Left ventricle myocardium superior (tissue), 1 donor: ENCODE results near the gene PSTK. TPM values are rescaled to one million over a fixed set of nuclear protein-coding genes. Genes with fewer than 3 reads are reported as not detected.

Source experiments
- ATAC-seq: fragments of 200-7000 bp; cut with Tn5 transposase; one replicate; pipeline ENCODE4 v1.9.1; 2020; ENCODE audit warnings: mild to moderate bottlenecking, moderate library complexity
- DNase-seq: peaks from one replicate; pipeline ENCODE4 v3.0.0-alpha.2; 2020
- intact Hi-C: fragments of 100-400 bp; cut with micrococcal nuclease; formaldehyde crosslinking; loops from one replicate; pipeline ENCODE4 v1.11.0; 2022
- total RNA-seq: library from RNA; stranded (reverse); fragmentation: NEBNext Ultra II Directional; extraction: Animal tissue kit (Norgen Biotek cat#: 25700); gene quantifications from one replicate; pipeline ENCODE4 v1.2.1, GENCODE V29; 2021
- donor health status: DM: no; HTN: yes; CAD: no; lungs with severe emphysema.

PSTK gene
- total RNA-seq, 1 donor from 2014 or later: 2.3 TPM

- DNase-seq (no peak), ATAC-seq (no peak)
- intact Hi-C loops: no loop called here
Observed at GRCh38 chr10:122986335-122986734, 6.1 kb downstream of the PSTK start.

GRCh38 chr10:122988501-122988900, 8.3 kb downstream of the PSTK start:
- no peak for DNase-seq
- intact Hi-C loops: no loop called here
- ATAC-seq: no peak

- DNase-seq (no peak), ATAC-seq (no peak)
- intact Hi-C loops: no loop called here
Observed at GRCh38 chr10:122990278-122990677, 10.1 kb downstream of the PSTK start.

- no peak for DNase-seq
- intact Hi-C loops: no loop called here
- ATAC-seq: no peak
Observed at GRCh38 chr10:122992031-122992585, 11.9 kb downstream of the PSTK start.

GRCh38 chr10:122993797-122994336, 13.7 kb downstream of the PSTK start:
- intact Hi-C loops: no loop called here
- no peak for ATAC-seq
- no peak for DNase-seq

- intact Hi-C loops: no loop called here
- DNase-seq (no peak), ATAC-seq (no peak)
Observed at GRCh38 chr10:122995936-122996335, 15.7 kb downstream of the PSTK start.

GRCh38 chr10:122997864-122998263, 17.7 kb downstream of the PSTK start:
- ATAC-seq (no peak), DNase-seq (no peak)
- intact Hi-C loops: no loop called here

- ATAC-seq (no peak), DNase-seq (no peak)
- intact Hi-C loops: no loop called here
Observed at GRCh38 chr10:122998360-122998917, 18.2 kb downstream of the PSTK start.

GRCh38 chr10:122998934-122999333, 18.7 kb downstream of the PSTK start:
- no peak for ATAC-seq
- intact Hi-C loops: no loop called here

GRCh38 chr10:122999347-122999746, 19.1 kb downstream of the PSTK start:
- intact Hi-C loops: no loop called here
- no peak for ATAC-seq
- DNase-seq: no peak

More at GRCh38 chr10:122998934-122999333, 18.7 kb downstream of the PSTK start:
- no peak for DNase-seq

GRCh38 chr10:123000155-123000554, 20.0 kb downstream of the PSTK start:
- no peak for DNase-seq
- intact Hi-C loops: no loop called here
- ATAC-seq: no peak

- intact Hi-C loops: no loop called here
- DNase-seq: no peak
- no peak for ATAC-seq
Observed at GRCh38 chr10:123001370-123001769, 21.2 kb downstream of the PSTK start.

GRCh38 chr10:123004298-123004697, 24.1 kb downstream of the PSTK start:
- DNase-seq: no peak
- intact Hi-C loops: no loop called here
- ATAC-seq: no peak

- DNase-seq: no peak
- intact Hi-C loops: no loop called here
- peak; percentile 32 for ATAC-seq
Observed at GRCh38 chr10:123007558-123008354, 27.6 kb downstream of the PSTK start.

GRCh38 chr10:123008355-123009104, 28.3 kb downstream of the PSTK start, which contains the start of the genes ACADSB and IKZF5:
TSS of gene ACADSB (plus strand) at chr10:123009006. CDS start at chr10:123009030, 24 bp downstream.
TSS of gene IKZF5 (minus strand) at chr10:123008795. CDS start at chr10:122998625, 10,170 bp downstream.
- DNase-seq: peak; percentile 96
- intact Hi-C loops: no loop called here
- ATAC-seq: peak; percentile 98

- peak; percentile 46 for ATAC-seq
- DNase-seq: peak; percentile 38
- intact Hi-C loops: no loop called here
Observed at GRCh38 chr10:123009105-123009820, 29.1 kb downstream of the PSTK start.

GRCh38 chr10:123011987-123012386, 31.8 kb downstream of the PSTK start:
- DNase-seq (no peak), ATAC-seq (no peak)
- intact Hi-C loops: no loop called here

- no peak for ATAC-seq
- DNase-seq: no peak
- intact Hi-C loops: no loop called here
Observed at GRCh38 chr10:123013456-123014419, 33.5 kb downstream of the PSTK start.
